HL-60 (cell line): ENCODE results near the gene ITPK1.

Experiments
- DNase-seq, 2 experiments: peaks; one replicate each; pipeline ENCODE4 v3.0.0-alpha.2; 2010 to 2020; ENCODE audit warnings: low read depth in 1 of 2, low spot score in 1 of 2
- H3K27ac ChIP-seq: fragments of 250-450 bp; sonication (Bioruptor Pico); replicated peaks from 2 replicates; pipeline ENCODE4 v1.5.1; 2020; ENCODE audit warnings: mild to moderate bottlenecking, moderate library complexity
- H3K27me3 ChIP-seq: fragments of 250-450 bp; sonication (Bioruptor Pico); 2 replicates; pipeline ENCODE4 v1.5.1; 2021; ENCODE audit warnings: mild to moderate bottlenecking, moderate library complexity; ENCODE audit not compliant: insufficient read depth, poor library complexity, severe bottlenecking
- H3K4me3 ChIP-seq: replicated peaks from 2 replicates; pipeline ENCODE4 v1.5.1; 2011; ENCODE audit warnings: mild to moderate bottlenecking, control low read depth, low read length; ENCODE audit not compliant: insufficient read depth
- GABPA ChIP-seq: IDR thresholded peaks from 2 replicates; pipeline ENCODE4 v1.6.1; 2012; ENCODE audit warnings: low read depth
- POLR2AphosphoS5 ChIP-seq: IDR thresholded peaks from 2 replicates; pipeline ENCODE4 v1.6.1; 2012; ENCODE audit warnings: low read depth
- SPI1 ChIP-seq: IDR thresholded peaks from 2 replicates; pipeline ENCODE4 v1.6.1; 2012; ENCODE audit warnings: low read depth, mild to moderate bottlenecking, borderline replicate concordance
- TF ChIP-seq, protein P1 (sequence below): IDR thresholded peaks from one replicate; pipeline ENCODE4 v1.5.1; 2011; ENCODE audit warnings: low read length, control low read depth, inconsistent platforms; ENCODE audit not compliant: insufficient read depth
- TF ChIP-seq, protein P2 (sequence below): IDR thresholded peaks from 2 replicates; pipeline ENCODE4 v1.6.1; 2012; ENCODE audit warnings: low read depth; ENCODE audit not compliant: insufficient replicate concordance

The ITPK1 gene

DNA sequence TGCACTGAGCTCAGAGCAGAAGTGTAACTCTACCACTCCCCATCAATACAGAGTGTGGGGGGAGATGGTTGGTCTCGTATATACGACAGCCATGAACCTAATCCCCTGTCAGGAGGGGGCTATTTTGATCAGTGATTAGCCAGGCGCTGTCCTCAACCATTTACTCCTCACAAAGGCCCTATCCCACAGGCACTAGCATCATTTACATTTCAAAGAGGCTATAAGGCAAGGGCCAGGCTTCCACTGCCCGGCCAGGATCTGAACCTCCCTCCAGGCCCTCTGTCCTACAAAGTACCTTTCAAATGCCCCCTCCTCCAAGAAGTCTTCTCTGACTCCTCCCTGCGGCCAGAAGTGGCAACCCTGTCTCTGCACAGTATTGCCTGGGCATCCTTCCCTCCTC lies 74.7 kb downstream of the ITPK1 start:
- Histone ChIP-seq H3K27me3 (no peaks in the 10 kb centered on the region), H3K4me3 (no peak overlapping the region), H3K27ac (no peak overlapping the region)
- TF ChIP-seq, protein P1, sequence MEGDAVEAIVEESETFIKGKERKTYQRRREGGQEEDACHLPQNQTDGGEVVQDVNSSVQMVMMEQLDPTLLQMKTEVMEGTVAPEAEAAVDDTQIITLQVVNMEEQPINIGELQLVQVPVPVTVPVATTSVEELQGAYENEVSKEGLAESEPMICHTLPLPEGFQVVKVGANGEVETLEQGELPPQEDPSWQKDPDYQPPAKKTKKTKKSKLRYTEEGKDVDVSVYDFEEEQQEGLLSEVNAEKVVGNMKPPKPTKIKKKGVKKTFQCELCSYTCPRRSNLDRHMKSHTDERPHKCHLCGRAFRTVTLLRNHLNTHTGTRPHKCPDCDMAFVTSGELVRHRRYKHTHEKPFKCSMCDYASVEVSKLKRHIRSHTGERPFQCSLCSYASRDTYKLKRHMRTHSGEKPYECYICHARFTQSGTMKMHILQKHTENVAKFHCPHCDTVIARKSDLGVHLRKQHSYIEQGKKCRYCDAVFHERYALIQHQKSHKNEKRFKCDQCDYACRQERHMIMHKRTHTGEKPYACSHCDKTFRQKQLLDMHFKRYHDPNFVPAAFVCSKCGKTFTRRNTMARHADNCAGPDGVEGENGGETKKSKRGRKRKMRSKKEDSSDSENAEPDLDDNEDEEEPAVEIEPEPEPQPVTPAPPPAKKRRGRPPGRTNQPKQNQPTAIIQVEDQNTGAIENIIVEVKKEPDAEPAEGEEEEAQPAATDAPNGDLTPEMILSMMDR: no peak
- TF ChIP-seq, protein P2, sequence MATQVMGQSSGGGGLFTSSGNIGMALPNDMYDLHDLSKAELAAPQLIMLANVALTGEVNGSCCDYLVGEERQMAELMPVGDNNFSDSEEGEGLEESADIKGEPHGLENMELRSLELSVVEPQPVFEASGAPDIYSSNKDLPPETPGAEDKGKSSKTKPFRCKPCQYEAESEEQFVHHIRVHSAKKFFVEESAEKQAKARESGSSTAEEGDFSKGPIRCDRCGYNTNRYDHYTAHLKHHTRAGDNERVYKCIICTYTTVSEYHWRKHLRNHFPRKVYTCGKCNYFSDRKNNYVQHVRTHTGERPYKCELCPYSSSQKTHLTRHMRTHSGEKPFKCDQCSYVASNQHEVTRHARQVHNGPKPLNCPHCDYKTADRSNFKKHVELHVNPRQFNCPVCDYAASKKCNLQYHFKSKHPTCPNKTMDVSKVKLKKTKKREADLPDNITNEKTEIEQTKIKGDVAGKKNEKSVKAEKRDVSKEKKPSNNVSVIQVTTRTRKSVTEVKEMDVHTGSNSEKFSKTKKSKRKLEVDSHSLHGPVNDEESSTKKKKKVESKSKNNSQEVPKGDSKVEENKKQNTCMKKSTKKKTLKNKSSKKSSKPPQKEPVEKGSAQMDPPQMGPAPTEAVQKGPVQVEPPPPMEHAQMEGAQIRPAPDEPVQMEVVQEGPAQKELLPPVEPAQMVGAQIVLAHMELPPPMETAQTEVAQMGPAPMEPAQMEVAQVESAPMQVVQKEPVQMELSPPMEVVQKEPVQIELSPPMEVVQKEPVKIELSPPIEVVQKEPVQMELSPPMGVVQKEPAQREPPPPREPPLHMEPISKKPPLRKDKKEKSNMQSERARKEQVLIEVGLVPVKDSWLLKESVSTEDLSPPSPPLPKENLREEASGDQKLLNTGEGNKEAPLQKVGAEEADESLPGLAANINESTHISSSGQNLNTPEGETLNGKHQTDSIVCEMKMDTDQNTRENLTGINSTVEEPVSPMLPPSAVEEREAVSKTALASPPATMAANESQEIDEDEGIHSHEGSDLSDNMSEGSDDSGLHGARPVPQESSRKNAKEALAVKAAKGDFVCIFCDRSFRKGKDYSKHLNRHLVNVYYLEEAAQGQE: no peak
- TF ChIP-seq GABPA: no peak
- no peak for TF ChIP-seq SPI1
- TF ChIP-seq POLR2AphosphoS5: no peak
- no peak for DNase-seq

DNA sequence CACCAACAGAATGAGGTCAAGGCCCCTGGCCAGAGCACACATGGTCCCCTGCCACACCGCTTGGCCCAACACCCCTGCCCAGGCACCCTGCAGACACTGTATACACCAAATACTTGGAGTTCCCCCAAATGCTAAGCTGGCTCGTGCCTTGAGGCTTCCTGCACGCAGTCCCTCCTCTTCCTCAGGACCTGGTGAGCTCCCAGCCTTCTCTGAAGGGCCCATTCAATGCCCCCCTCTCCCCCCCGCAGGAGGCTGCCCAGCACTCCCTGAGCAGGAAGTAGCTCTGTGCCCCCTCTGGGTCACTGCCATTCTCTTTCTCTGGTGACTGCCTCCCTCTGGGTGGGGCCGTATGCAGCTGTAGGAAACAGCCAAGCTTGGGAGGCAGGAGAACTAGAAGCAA lies 75.3 kb downstream of the ITPK1 start:
- Histone ChIP-seq H3K27me3 (no peaks in the 10 kb centered on the region), H3K27ac (no peak overlapping the region), H3K4me3 (no peak overlapping the region)
- no peak for DNase-seq
- TF ChIP-seq SPI1: no peak
- TF ChIP-seq, protein P1: no peak
- TF ChIP-seq, protein P2: no peak
- TF ChIP-seq POLR2AphosphoS5: no peak
- no peak for TF ChIP-seq GABPA

DNA sequence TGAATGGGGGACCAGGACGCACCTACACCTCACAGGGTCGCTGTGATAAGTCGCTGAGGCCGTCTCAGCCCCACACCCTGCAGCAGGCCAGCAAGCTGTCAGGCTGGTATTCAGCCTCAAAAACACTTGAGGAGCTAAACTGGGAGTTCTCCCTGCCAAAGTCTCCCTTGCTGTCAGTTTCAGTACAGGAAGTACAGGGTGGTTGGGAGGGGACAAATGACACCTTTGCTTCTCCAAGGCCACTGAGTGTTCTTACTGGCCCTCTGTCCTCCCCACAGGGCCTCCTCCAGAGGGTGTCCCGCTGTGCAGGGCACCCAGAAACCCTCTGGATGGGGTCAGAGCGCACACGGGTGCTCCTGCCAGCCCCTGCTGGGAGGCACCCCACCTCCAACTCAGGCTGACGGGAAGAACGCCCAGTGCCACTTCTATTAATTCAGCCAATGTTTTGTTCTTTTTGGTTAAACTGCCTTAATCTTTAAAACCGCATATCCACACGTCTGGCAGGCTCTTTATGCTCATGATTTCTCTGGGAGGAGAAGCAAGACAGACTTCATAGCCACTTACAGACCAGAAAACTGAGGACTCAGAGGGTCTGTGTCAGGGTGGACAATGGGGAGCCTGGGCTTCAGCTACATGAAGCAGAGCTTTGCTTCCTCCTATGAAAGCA lies 75.9 kb downstream of the ITPK1 start:
- TF ChIP-seq GABPA: no peak
- TF ChIP-seq, protein P2: no peak
- TF ChIP-seq, protein P1: no peak
- no peak for TF ChIP-seq POLR2AphosphoS5
- TF ChIP-seq SPI1: no peak
- no peaks in the 10 kb centered on the region for H3K27me3 ChIP-seq
- no peak overlapping the region for H3K4me3 ChIP-seq
- DNase-seq: no peak
- H3K27ac ChIP-seq: no peak overlapping the region
